GM19193 (cell line): Measurements from ENCODE around the gene SNAPIN.

Experiments
- POLR2A ChIP-seq: IDR thresholded peaks from 4 replicates; pipeline ENCODE4 v1.6.1; 2011; ENCODE audit not compliant: insufficient read depth, insufficient read length; ENCODE audit errors: extremely low read depth

The SNAPIN gene

DNA sequence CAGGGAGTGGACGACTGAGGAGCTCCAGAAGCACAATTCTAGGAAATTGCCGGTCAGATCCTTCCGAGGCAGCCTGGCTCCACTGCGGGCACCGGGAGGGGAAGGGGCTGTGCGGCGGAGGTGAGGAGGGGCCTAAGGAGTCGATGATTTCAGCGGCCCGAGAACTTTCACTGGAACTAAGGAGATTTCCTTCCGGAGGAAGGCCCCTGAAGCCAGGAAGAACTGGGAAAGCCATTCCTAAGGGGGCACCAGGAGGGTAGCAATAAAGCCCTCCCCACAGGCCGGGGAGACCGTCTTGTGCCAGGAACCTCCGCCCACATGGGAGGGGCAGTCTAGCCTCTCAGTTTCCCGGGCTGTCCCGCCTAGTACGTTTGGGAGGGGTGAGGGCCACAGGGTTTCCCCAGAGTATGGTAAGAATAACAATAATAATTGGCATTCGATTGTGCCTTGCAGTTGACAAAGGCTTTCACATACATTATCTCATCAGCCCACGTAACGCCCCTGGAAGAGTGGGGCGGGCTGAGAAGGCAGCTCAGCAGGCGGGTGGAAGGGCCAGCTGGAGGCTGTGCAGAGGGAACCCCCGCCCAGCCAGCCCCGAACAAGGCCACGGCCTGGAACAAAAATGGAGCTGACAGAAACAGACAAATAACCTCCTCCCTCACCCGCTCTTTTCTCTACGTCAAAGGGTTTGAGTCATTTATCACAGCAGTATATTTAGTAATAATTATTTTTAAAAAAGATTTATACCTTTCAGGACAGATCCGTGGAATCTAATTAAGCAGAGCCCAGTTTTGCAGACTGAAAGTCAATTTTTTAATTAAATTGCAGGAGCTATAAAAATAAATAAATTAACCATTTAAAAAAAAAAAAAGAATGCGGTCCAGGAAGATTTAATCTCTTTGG is 39.8 kb downstream of the SNAPIN start:
- no peak for TF ChIP-seq POLR2A

- no peak for TF ChIP-seq POLR2A
These were observed 40.6 kb downstream of the SNAPIN start for GRCh38 chr1:153698923-153699714.

- TF ChIP-seq POLR2A: no peak
These were observed 41.3 kb downstream of the SNAPIN start for GRCh38 chr1:153699768-153700167.

GRCh38 chr1:153705484-153705883 is 47.0 kb downstream of the SNAPIN start:
- TF ChIP-seq POLR2A: no peak

- TF ChIP-seq POLR2A: no peak
These were observed 52.5 kb downstream of the SNAPIN start for GRCh38 chr1:153711026-153711425.
